SHP77 (cell line): ENCODE data around the gene MAP3K14.

Experiments
- DNase-seq, 2 experiments: peaks; one replicate each; lab custom pipeline; 2025; lab: John Stamatoyannopoulos, UW

The MAP3K14 gene

DNA sequence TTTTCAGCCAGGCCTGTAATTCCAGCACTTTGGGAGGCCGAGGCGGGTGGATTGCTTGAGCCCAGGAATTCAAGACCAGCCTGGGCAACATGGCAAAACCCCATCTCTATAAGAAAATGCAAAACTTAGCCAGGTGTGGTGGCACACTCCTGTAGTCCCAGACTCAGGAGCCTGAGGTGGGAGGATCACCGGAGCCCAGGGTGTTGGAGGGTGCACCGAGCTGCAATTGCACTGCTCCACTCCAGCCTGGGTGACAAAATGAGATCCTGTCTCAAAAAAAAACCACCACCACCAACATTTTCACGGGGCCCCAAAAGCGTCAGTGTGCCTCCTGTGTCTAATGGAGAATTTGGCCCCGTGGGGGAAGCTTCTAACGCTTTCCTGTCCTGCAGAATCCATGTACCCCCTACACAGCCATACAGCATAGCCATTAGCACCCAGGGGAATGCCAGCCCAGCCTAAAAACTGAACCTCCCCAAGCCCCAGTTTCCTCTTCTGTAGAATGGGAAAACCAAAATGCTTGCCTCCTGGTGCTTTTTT, 22.2 kb upstream of the MAP3K14 start:
- DNase-seq = no peak

DNA sequence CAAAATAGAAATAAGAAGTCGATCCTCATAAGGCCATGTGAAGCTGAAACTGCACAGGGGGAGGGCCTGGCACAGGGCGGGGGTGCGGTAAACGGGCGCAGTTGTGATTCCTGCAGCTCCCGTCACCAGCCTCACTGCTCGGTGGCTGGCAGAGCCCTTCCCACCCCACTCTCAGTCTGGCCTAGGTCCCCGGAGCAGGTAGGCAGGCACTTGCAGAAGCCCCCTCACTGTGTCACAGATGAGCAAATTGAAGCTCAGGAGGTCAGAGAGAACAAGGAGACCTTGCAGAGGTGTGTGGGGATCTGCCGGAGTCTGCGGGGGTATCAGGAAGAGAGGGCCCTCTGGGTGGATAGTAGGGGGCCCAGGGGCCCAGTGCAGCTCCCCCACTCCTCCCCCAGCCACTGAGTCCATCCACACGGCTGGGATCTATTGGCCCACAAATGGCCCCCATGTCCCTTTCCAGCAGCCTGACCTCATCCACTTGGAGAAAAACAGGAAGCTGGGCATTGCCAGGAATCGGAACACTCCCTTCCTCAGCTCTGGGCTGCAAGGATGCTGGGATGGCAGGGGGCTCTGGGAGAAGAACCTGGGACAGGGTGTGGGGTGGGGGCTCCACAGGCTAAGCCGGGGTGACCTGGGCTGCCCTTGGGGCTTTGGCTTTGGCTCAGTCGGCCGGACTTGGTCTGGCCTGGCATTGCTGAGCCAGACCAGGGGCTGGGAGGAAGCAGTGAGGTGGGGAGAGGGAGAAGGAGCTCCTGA, 21.4 kb upstream of the MAP3K14 start:
- no peak for DNase-seq

DNA sequence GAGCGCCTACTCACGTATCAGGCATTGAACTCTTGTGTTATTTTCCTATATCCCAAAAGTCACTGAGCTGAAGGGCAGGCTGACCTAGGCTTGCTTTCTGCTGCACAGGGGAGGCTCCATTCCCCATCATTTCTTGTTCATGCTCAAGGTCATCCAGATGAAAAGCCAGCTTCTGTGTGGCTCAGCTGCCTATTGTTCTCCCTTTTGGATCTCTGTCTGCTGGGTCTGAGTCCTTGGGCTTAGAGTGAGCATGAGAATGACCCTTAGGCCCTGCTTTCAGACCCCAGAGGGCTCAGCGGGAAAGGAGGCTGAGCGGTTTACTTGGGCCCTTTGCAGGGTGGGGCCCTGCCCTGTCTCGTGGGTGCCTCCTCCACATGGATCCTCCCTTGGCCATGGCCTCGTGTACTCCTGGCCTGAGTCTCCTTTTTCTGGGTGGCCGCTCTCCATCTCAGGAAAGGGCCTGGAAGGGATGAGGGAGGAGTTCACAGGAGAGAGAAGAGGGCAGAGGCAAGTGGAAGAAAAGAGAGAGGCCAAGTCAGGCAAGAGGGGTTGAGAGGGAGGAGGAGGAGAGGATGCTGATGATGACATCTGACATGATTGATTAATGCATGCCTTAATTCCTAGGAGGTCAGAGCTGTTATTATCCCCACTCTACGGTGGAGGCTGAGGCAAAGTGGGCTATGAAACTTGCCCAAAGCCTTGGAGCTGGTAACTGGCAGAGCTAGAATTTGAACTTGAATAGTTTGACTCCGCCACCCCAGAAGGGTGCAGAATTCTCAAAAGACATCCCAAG, 19.8 kb upstream of the MAP3K14 start:
- DNase-seq = no peak

DNA sequence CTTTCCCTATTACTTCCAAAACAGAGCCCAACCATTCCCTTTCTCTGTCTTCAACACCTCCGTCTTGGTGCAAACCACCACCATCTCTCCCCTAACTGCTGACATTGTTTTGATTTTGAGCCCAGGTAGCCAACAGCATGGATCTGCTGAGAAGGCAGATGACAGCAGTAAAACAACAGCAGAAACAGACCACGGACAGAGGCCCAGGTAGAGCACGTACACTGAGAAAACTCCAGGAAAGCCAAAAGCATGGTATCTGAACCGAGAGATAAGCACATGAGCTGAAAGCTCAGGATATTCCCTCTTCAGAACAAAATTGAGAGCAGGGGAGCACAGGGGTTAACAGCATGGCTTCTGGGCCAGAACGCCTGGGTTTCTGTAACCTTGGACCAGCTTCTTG, 18.9 kb upstream of the MAP3K14 start:
- no peak for DNase-seq

DNA sequence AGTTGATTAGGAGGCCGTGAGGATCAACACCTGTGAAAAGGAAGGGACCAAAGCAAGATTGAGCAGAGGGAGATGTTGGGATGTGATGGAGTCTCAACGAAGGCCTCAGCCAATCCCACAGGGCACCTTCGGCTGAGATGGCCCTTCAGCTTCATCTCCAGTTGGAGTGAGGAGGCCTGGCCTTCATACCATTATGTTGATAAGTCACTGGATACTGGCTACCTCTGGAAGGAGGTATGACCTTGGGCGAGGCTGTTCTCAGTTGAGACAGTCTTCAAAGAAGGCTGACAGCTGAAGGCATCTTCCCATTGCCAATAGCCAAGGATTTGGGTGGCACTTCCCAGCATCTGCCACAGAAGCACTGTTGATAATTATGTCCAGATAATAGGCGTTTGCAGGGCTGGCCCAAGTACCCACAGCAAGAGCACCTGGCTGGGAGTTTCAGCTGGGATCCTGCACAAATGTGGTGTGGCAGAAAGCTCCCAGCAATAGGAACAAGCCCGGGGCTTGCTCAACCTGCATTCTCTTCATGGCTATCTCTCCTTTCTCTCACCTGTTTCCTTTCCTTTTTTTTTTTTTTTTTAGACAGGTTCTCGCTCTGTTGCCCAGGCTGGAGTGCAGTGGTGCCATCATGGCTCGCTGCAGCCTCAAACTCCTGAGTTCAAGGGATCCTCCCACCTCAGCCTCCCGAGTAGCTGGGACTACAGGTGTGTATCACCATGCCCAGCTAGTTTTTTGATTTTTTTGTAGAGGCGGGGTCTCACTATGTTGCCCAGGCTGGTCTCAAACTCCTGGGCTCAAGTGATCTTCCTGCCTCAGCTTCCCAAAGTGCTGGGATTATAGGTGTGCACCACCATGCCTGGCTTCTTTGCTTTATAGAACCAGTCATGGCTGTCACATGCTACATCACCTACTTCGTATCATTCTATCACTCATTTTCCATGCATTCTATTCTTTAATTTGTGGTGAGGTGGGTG, 18.2 kb upstream of the MAP3K14 start:
- DNase-seq = no peak

DNA sequence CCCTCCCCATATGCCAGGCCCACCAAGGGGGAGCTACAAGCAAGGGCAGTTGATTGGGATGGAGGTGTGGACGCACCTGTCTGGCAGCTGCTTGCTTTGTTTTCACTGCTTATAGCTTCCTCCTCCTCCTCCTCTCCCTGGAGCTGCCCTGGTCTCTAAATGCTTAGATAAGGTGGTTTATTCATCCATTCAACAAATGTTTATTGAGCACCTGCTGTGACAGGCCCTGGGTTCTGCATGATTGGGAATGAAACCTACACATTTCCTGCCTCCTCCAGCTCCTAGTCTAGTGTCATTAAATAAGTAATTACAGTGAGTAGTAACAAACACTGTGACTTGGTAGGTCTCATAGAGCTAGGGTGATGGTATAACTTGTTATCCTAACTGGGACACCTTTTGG, 17.4 kb upstream of the MAP3K14 start:
- DNase-seq = peak in 1 of 2 experiments; percentile 31

DNA sequence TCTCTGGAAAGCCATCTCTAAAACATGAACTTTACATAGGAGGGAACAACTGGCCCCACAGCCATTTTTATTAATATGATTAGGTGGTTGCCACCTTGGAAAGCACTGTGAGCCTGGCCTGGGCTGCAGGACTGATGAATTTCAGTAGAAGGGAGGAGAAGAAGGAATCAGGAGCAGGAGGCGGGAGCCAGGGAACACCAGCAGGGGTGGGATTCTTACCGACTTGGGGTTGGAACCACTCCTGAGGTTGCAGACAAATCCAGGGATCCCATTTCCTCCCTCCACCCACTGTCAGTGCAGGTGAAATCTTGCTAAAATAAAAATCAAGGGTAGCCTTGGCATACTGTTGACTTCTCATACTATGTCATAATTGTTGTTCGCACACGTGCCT, 16.9 kb upstream of the MAP3K14 start:
- no peak for DNase-seq

DNA sequence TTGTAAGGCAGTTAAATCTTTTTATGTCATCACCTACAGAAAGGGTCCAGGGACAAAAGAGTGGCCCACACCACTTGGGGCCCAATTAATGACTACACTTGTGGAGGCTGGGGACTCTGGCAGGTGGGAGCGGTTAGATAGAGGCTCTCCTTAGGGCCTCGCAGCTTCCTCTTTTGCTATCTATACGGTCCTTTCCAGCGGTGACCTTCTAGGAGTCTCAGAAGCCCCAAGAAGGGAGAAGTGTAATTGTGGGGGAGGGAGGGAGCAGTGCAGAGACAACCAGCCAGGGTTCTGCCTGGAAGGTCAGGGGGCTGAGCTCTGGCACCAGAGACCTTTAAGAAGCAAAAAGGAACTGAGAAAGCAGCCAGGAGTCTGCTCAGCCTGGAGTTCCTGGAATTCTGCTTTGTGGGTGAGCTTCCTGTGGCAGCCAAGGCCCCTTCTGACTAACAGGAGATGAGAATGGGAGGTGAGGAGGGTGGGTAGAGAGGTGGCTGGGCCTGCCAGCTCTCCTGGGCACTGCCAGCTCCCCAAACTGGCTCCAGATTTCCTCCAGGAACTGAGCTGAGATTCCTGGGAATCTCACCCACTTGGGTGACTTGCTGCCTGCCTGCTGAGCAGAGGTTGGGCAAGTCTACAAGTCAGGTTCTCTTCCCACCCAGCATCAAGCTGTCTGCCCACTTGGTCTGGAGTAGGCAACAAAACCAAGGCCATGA, 16.3 kb upstream of the MAP3K14 start:
- no peak for DNase-seq

DNA sequence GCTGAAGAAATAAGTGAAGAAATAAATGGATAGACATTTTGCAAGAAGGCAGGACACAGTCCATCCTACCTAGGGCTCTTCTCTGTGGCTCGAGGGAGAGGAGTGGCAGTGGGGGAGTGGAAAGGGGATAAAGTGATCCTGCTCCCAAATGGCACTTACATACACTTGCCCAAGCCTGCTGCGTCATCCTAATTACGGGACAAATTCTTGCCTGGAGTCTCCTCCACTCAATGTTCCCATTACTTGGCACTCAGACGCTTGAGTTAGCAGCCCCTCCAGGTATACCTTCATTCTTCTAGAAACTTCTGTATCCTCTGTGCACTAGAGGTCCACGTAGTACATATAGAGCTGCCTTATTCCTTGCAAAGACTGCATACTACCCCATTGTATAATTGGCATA, 15.7 kb upstream of the MAP3K14 start:
- DNase-seq = no peak

DNA sequence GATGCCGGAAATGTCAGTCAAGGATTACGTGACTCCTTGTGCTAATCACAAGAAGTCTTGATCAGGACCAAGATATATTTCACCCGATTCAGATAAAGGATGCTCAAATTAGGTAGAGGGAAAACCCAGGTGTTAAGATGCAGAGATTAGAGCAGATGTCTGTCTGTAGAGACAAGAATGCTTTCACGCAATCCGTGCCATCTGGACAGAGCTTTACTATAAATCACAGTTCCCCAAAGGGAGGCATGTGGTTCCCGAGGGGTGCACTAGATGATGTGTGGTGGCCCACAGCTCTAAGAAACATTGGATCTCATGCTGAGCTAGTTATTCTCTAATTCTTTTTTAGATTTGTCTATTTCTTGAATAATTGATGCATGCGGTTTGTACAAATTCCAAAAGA, 9.8 kb upstream of the MAP3K14 start:
- no peak for DNase-seq

DNA sequence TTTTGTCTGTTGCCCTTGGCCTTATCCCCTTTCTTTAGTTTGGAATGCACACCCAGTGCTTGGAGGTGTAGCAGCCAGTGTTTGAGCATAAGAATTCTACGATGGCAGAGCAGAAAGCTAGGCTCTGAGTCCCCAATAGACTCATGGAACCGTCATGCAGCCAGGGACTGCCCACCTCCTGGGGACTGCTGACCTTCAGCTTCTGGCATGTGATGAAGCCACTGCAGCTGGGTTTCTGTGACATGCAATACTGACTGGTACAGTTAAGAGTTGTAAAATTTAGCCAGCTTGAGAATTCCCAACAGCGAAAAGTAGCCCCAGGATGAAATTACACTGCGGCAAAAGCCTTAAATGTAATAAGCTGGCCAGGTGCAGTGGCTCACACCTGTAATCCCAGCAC, 9.0 kb upstream of the MAP3K14 start:
- no peak for DNase-seq

DNA sequence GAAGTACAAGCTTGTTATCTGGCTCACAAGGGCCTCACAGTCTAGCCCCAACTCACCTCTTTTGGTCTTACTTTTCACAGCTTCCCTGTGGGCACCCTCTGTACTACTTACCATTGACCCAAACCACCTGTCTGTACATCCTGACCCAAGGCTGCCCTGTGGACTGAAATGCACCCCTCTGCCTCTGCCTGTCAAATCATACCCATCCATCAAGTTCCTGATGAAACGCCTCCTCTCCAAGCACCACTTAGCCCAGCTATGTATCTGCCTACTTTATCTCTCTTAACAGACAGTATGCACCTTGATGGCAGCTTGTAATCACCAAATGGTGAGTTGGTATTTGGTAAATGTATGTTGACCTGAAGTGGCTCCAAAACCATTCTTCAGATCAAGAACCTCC, 7.5 kb upstream of the MAP3K14 start:
- no peak for DNase-seq

DNA sequence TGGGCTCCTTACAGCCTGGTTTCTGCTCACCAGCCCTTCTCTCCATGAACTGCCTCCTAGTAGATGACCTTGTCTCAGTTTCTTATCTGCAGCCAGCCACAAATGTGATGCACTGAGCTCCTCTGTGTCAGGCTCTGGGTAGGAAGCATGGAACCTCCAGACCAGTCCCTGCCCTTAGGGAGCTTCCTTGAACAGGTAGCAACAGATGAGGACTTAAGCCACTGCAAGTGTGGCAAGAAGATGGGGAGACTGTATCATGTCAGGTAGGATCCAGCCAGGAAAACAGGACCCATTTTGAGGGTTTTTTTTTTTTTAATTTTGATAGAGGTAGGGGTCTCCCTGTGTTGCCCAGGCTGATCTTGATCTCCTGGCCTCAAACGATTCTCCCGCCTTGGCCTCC, 5.3 kb upstream of the MAP3K14 start:
- DNase-seq = no peak

DNA sequence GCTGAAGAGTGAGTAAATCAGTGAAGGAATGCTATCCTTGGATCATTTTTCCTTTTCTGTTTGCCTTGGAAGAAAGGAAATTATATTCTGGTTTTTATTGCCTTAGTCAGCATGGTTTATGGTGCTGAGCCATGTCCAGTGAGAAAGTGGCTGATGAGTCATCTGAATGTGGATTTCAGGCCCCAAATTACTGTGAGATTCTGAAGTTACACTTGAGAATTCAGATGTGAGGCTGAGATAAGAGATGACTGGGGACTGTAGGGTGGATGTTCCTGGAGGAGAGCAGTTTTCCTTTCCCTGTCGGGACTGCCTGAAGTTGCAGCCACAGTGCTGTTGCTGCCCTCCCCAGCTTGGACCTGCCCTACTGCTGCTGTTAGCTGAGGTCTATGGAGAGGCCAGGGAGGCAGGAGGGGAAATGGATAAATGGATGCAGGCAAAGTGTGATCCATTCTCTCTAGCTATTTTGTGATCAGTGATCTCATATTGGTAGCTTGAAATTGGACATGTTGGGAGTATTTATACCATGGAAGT, 4.2 kb upstream of the MAP3K14 start:
- DNase-seq = no peak

DNA sequence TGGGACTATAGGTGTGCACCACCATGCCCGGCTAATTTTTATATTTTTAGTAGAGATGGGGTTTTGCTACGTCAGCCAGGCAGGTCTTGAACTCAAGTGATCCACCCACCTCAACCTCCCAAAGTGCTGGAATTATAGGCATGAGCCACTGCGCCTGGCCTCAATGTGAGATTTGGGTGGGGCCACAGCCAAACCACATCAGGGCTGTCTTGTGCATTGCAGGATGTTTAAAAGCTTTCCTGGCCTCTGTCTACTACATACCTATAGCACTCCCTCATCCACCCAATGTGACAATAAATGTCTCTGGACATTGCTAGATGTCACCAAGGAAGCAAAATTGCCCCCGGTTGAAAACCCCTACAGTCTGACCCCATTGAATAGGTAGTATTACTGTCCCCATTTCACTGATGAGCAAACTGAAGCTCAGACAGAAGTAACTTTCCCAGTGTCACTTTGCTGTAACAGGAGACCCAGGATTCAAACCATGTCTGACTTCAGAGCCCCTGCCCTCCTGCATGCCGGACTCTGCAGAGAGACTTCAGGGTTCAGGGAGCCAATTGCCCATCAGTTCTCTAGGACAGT, 3.6 kb upstream of the MAP3K14 start:
- DNase-seq = no peak

DNA sequence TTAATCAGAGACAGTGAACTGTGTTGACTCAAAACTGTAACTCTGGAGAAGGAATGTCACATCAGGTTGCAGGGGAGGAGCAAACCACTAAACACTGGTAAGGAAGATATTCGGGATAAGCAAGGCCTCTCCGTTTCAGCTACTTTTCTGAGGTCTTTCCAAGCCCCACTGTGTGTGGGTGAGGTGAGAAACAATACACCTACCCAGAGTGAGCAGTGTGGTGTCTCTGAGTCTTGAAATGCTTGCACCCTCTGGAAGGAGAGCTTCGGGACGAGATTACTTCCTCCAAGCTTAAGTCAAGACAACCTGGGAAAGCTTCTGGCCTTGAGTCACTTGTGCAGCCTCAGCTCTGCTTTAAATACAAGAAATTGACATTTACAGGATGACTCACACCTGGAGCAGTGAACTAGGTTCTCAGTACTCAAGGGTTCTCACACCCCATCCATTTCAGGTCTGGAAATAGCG, 2.5 kb upstream of the MAP3K14 start:
- DNase-seq = no peak

DNA sequence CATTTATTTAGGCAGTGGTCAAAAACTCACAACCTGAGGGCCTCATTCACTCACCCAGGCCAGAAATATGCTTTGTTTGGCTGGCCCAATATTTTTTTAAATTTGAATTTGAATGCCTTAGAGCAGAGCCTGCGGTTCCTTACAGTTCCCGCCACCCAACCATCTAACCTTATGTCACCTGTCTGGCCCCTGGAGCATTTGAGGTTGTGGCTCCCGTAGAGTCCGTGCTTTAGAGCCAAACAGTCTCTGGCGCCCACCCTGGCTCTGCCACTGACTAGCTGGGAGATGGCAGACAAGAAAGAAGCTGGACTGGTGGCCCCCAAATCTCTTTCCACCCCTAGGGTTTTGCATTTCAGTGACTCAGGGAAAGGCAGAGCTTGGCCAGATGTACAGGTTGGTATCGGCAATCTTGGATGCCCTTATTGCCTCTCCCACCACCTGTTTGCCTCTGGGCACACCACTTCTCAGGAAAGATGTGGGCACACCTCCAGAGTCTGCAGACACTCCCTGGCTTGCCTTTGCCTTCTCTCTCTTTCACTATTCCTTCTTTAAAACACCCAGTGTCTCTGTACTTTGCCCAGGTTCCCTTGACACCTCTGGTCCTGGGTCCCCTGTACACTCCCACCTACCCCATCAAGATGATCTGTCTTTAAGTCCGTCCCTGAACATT, 1.9 kb upstream of the MAP3K14 start:
- DNase-seq = no peak

DNA sequence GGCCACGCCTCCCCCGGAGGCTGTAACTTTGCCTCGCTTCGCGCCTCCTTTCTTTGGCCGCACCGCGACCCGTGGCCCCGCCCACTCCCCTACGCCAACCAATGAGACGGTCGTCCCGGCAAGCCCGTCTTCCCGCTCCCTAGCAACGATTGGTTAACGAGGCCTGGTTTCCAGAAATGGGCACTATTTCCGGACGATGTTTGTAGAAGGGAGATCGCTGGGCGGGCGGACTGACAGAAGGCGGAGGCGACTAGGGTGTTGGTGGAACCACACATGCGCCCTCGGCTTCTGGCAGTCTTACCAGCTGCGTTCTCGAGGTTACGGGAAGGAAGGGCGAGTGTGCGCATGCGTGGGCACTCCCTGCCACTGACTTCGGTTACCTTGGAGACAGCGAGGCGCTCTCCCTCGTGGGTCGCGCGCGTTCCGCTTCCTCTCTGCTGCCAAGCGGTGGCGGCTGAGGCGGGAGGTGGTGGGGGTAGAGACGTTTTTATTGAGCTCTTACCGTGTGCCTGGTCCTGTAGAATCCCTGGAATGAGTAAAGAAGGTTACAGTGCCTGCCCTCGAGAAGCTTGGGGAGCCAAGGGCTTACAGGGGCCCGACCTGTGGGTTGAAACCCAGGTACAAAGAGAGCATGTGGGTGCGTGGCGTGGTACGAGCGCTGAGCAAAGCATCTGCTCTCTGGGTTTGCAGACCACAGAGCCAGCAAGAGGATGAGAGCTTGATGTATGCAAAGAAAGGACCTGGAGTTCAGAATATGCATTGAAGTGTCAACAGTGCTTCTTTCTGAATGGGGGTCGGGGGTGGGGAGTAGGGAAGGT, 500 bp upstream of the MAP3K14 start:
- peak; percentile 99 for DNase-seq
